Stimulated activated naive CD8-positive, alpha-beta T cell treated with anti-CD3 and anti-CD28 coated beads, Interleukin-15, Interleukin-2, amounts not matched to agents 100 ng/mL and 50 ng/mL, for 24 hours (primary cell): ENCODE data around the gene LYL1.

Experiments
- H3K27ac Mint-ChIP-seq: one replicate; pipeline ENCODE4 v1.8.0; 2021; ENCODE audit warnings: mild to moderate bottlenecking, mixed read lengths
- H3K27me3 Mint-ChIP-seq: one replicate; pipeline ENCODE4 v1.8.0; 2021; ENCODE audit warnings: mixed read lengths
- H3K36me3 Mint-ChIP-seq: one replicate; pipeline ENCODE4 v1.8.0; 2021; ENCODE audit warnings: low read depth, mixed read lengths
- H3K4me1 Mint-ChIP-seq: one replicate; pipeline ENCODE4 v1.8.0; 2021; ENCODE audit warnings: low read depth, mixed read lengths
- H3K4me3 Mint-ChIP-seq: one replicate; pipeline ENCODE4 v1.8.0; 2021; ENCODE audit warnings: mild to moderate bottlenecking, mixed read lengths
- H3K9me3 Mint-ChIP-seq: one replicate; pipeline ENCODE4 v1.8.0; 2021; ENCODE audit warnings: mixed read lengths

LYL1 gene

DNA sequence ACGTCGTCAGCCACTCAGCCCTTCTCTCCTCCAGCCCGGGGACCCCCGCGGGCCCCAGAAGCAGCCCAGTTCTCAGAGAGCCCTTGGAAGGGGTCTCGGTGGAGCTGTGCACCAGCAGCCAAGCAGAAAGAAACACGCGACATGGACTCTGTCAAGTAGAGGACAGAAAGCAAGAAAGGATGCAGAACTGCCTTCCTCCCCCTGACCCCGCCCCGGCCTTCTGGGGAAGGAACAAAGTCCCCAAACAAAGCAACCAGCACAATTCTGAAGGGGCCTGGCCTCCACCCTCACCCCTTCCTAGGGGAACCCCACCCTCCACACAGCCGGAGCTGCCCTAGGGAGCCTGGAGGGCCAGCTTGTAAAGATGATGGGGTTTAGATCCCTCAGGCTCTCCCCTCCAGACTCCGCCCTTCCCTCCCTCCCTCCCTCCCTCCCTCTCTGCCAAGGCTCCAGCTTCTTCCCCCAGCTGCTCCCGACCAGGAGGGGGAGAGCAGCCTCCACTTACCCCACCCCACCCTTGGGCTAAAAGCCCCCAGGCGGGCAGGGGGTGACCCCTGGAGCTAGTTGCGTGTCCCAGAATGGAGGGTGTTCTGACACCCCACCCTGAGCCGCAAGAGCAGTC is 7.8 kb downstream of the LYL1 start:
- H3K9me3 Mint-ChIP-seq = no peaks in the 10 kb centered on the region
- no peak overlapping the region for H3K27ac Mint-ChIP-seq
- H3K27me3 Mint-ChIP-seq = peaks cover 25% of the 10 kb centered on the region
- H3K4me3 Mint-ChIP-seq = no peak overlapping the region
- H3K4me1 Mint-ChIP-seq = peaks cover 42% of the 10 kb centered on the region
- H3K36me3 Mint-ChIP-seq = peaks cover 2% of the 10 kb centered on the region

DNA sequence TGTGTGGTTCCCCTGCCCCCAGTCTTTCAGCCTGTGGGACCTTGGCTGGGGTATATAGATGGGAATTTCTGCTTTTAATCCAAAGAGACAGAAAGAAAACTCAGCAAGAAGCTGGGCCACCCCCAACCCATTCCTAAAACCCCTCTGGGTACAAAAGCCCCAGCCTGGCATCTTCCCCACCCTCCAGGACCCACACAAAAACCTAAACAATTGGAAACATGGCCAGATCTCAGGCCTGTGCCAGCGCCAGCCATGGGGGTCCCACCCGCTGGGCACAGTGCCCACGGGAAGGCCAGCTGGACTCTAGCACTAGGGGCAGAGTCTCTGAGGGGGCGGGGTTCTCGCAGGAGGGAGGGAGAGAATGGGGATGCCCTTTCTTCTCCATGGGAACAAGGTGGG is 8.6 kb downstream of the LYL1 start:
- Mint-ChIP-seq H3K9me3 (no peaks in the 10 kb centered on the region), H3K4me1 (peaks cover 35% of the 10 kb centered on the region), H3K27ac (no peak overlapping the region), H3K27me3 (peaks cover 23% of the 10 kb centered on the region), H3K36me3 (no peaks in the 10 kb centered on the region), H3K4me3 (no peak overlapping the region)

DNA sequence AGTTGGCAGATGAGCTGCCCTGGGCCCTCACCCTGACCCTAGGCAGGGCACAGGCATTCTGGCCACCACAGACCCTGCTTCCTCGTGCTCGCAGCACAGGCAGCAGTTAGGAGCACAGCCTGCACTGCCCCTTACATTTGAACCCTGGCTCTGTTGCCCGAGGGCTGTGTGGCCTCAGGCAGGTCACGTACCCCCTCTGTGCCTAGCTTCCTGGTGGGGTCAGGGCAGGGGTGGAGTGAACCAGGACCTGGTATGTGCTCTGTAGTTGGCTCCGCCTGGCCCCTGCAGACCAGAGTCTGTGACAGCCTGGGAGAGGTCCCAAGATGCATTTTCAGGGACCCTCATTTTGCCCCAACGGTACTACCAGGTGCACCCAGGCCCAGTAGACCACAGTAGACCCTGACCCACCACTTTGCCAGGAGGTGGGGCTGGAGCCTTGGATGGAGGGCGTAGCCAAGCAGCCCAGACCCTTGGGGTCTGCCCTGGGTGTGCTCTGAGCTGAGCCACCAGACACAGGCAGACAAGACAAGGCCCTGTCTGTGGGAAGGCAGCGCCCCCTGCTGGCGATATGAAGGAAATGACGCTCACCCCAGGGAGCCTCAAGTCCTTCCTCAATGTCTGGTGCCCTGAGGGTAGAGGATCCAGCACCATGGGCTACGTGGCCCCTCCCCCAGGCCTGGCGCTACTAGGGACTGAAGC is 9.1 kb downstream of the LYL1 start:
- no peak overlapping the region for H3K27ac Mint-ChIP-seq
- no peaks in the 10 kb centered on the region for H3K36me3 Mint-ChIP-seq
- H3K27me3 Mint-ChIP-seq = peaks cover 21% of the 10 kb centered on the region
- H3K4me3 Mint-ChIP-seq = no peak overlapping the region
- peaks cover 31% of the 10 kb centered on the region for H3K4me1 Mint-ChIP-seq
- H3K9me3 Mint-ChIP-seq = no peaks in the 10 kb centered on the region

DNA sequence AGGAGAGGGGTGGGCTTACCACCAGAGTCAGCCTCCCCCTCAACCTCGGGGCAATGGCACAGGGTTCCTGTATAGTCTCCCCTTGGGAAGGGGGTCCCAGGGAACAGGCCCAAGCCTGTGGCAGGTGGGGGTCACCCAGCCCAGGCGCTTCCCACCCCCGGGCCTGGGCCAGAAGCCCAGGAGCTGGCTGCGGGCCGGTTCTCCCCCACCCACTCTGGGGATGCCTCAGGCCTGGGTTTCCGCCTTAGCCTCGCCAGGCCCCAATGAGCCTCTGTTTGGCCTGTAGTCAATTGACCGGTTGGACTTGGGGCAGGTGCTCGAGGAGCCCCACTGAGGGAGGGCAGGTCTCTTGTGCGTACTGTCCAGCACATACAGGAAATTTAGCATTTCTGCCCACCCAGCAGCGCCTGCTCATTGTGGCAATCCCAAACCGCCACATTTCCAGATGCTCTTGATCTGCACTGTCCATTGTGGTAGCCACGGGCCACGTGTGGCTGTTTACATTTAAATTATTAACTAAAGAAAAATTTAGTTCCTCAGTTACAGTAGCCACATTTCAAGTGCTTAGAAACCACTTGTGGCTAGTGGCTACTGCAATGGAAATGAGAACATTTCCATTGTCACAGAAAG is 9.9 kb downstream of the LYL1 start:
- Mint-ChIP-seq H3K27ac (no peak overlapping the region), H3K9me3 (no peaks in the 10 kb centered on the region), H3K27me3 (peaks cover 21% of the 10 kb centered on the region), H3K36me3 (no peaks in the 10 kb centered on the region), H3K4me3 (no peak overlapping the region), H3K4me1 (peaks cover 23% of the 10 kb centered on the region)

DNA sequence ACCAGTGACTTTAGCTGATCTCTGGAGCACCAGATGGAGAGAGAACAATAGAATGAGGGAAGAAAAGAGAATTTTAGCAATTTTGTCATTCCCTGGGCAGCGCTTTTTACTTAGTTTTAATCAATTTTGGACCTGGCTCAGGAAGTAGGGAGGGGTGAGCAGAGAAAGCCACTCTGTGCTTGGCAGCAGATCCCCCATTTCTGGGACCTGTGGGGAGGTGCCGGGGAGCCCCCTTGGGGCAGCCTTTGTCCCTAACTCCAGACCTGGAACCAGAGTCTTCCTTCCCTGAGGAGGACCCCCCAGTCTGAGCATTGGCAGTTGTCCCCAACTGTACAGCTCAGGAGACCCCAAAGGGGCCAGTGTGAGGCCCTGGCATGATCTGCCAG is 10.5 kb downstream of the LYL1 start:
- Mint-ChIP-seq H3K4me1 (peaks cover 21% of the 10 kb centered on the region), H3K27ac (no peak overlapping the region), H3K9me3 (no peaks in the 10 kb centered on the region), H3K27me3 (peaks cover 19% of the 10 kb centered on the region), H3K36me3 (no peaks in the 10 kb centered on the region), H3K4me3 (no peak overlapping the region)

DNA sequence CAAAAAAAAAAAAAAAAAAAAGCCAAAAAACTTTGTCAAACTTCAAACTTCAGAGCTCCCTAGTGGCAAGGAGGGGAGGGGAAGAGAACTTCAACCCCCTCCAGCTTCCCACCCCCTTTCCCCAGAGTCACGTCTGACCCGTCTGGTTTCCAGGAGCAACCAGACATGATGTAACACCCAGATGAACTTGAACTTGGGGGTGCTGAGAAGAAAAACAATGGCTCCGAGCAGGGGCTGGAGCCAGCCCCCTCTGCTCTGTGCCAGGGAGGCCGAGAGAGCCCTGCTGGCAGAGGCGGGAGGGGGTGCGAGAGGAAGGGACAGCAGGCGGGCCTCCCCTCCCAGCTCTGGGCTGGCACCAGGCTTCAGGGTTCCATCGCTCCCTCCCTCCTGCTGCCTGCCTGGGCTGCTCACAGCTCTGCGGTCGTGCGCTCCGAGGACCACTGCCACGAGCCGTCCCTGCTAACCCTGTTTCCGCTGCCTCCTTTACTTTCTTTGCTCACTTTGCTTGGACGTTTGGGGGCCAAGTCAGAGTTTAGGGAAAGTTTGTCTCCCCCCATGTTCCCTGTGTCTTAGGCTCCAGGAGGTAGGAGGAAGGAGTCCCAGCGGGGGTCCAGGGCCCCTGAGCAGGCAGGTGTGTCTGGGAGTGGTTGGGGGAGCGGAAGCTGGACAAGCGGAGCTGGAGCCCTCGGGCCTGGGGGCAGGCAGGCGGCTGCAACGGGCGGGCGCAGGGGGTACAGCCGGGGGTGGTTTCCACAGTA is 11.1 kb downstream of the LYL1 start:
- Mint-ChIP-seq H3K27me3 (peaks cover 14% of the 10 kb centered on the region), H3K9me3 (no peaks in the 10 kb centered on the region), H3K4me1 (peaks cover 17% of the 10 kb centered on the region), H3K4me3 (no peak overlapping the region), H3K36me3 (no peaks in the 10 kb centered on the region), H3K27ac (no peak overlapping the region)

DNA sequence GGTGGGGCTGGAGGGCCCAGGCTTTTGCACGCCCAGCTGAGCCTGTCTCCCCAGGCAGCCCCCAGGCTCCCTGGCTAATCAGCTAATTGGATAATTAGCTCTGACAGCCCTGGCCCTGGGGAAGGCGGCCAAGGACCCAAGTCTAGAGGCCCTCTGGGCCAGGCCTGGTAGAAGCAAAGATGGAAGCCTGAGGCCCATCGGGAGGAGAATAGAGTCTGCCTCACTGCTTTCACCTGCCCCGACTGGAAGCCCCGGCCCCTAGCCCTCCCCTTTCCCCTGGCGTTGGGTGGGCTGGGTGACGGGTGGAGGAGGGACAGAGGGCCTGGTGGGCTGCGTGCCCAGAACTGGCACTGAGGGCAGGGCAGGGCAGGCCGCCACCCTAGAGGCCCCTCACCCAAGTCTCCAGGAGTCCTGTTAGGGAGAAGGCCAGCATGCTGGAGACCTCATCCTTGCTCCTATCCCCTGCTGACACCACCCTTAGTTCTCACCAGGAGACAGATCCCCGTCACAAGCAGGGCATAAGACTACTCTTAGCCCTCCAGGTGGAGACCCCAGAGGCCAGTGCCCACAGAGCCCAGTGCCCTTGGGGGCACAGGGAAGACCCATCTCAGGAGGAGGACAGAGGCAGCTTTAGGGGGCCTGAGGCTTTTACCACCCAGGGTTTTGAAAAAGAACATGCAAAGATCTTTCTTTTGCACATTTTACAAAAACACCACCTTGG is 12.0 kb downstream of the LYL1 start:
- Mint-ChIP-seq H3K9me3 (no peaks in the 10 kb centered on the region), H3K27me3 (peaks cover 5% of the 10 kb centered on the region), H3K27ac (no peak overlapping the region), H3K36me3 (no peaks in the 10 kb centered on the region), H3K4me3 (no peak overlapping the region), H3K4me1 (peaks cover 8% of the 10 kb centered on the region)

DNA sequence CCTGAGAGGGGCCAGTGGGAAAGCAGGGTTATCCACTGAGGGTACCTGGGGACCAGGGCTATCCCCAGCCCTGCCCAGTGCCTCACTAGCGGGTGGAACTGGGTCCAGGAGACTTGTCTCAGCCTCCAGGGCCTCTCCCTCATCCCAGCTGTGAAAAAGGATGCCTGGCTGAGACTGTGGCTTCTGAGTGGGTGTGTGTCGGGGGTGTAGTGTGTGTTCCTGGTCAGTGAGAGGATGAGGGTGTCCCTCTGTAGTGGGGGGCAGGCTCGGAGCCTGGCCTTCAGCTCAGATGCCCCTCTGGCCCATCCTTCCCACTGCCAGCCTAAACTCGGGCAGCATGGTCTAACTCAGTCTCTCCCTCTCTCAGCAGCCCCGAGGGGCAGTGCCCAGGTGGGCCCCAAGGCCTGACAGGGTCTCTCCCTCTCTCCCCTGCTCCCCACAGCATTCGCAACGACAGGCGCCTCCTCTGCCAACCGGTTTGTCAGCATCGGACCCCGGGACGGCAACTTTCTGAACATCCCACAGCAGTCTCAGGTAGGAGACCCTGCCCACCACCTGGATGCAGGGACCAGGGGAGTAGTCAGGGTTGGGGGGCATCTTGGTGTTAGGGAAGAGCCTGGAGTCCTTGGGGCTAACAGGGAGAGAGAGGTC is 12.7 kb downstream of the LYL1 start:
- Mint-ChIP-seq H3K36me3 (no peaks in the 10 kb centered on the region), H3K9me3 (no peaks in the 10 kb centered on the region), H3K4me1 (peaks cover 8% of the 10 kb centered on the region), H3K27ac (no peak overlapping the region), H3K27me3 (peaks cover 5% of the 10 kb centered on the region), H3K4me3 (no peak overlapping the region)

DNA sequence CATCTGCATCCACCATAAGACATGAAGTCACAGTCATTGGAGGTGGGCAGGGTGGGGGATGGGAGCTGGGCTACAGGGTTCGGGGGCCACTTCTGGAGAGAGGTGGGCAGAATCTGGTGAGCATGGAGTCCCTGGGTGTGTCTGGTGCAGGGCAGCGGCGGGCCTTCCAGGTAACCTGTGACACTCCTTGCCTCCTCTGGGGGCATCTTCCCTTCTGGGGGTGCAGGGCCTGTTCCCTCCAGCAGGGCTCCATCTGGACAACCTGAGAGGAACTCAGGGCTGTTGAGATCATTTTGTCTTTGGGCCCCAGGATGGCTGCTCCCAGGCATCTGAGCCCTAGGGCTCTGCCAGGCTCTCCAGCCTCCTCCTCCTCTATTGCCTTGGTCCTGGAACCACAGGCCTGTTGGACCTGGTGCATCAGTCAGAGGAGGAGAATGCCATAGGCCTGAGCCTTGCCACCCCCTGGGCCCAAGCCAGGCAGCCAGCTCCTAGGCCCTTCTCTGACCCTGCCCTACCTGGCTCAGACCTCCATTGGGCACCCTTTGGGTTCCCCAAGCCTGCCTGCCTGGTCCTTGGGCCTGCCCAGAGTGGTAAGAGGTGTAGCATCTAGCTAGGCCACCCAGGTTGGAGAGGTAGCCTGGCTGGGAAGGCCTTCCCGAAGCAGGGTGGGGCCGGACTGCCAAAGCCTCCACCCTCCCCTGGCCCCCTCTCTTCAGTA is 13.4 kb downstream of the LYL1 start:
- Mint-ChIP-seq H3K9me3 (no peaks in the 10 kb centered on the region), H3K4me3 (no peak overlapping the region), H3K4me1 (peaks cover 3% of the 10 kb centered on the region), H3K36me3 (no peaks in the 10 kb centered on the region), H3K27me3 (no peaks in the 10 kb centered on the region), H3K27ac (no peak overlapping the region)

DNA sequence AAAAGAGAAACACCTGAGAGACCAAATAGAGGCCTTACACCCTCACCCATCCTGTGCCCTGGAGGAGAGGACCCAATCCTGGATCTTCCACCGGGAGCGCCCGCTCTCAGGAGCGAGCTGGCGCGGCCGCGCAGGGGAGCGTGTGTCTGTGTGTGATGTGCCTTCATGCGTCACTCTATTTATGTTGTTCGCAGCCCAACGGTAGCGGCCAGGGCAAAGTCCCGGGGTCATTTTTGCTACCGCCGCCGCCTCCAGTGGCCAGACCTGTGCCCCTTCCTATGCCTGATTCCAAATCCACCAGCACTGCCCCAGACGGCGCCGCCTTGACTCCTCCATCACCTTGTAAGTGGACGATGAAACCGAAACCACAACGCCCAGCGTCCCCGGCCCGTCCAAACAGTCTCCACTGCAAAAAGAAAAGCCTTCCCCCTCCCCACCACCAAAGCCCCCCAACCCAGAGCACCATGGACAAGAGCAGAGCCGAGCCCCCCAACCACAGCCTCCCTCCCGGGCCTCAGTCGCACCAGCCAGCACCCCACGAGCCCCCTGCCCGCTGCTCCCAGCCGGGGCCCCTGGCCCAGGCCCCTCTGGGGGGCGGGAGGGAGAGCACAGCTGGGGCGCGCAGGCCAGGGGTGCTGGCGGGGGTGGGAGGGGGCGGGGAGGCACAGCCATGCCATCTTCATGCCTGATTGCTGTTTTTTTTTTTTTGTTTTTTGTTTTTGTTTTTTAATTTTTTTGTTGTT is 14.7 kb downstream of the LYL1 start:
- no peaks in the 10 kb centered on the region for H3K27me3 Mint-ChIP-seq
- H3K4me1 Mint-ChIP-seq = no peaks in the 10 kb centered on the region
- no peaks in the 10 kb centered on the region for H3K9me3 Mint-ChIP-seq
- no peaks in the 10 kb centered on the region for H3K36me3 Mint-ChIP-seq
- no peak overlapping the region for H3K4me3 Mint-ChIP-seq
- H3K27ac Mint-ChIP-seq = no peak overlapping the region

DNA sequence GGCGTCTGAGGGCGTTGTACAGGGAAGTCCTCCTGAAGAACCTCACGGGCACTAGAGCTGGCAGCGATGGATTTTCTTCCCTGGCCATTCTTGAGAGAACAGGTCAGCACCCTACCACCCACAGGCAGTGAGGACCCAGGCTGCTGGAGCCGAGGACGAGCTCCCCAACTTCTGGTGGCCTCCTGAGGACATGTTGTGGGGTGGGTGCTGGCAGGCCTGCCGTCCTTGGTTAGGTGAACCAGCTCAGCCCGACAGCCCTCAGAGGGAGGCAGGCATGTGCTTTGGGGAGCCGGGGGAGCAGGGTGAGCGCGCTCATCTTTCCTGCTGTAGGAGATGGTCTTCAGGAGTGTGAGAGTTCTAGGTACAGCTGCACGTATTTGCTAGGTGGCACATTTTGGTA is 15.4 kb downstream of the LYL1 start:
- no peaks in the 10 kb centered on the region for H3K9me3 Mint-ChIP-seq
- H3K4me1 Mint-ChIP-seq = no peaks in the 10 kb centered on the region
- no peak overlapping the region for H3K4me3 Mint-ChIP-seq
- H3K27me3 Mint-ChIP-seq = no peaks in the 10 kb centered on the region
- H3K36me3 Mint-ChIP-seq = no peaks in the 10 kb centered on the region
- no peak overlapping the region for H3K27ac Mint-ChIP-seq

DNA sequence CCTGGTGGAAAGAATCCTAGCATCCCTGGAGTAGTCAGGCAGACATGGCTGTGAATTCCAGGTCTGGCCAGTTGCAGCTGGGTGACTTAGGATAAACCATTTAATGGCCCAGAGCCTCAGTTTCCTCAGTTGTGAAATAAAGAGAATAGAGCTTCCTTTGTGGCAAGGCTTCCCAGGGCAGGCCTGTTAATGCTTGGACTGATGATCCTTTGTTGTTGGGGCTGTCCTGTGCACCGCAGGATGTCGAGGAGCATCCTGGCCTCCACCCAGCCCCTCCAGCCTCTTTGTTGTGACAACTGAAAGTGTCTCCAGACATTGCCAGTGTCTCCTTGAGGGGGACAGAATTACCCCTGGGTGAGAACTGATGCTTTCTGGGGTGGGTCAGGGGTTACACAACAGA is 16.3 kb downstream of the LYL1 start:
- Mint-ChIP-seq H3K9me3 (no peaks in the 10 kb centered on the region), H3K27ac (no peak overlapping the region), H3K36me3 (no peaks in the 10 kb centered on the region)

DNA sequence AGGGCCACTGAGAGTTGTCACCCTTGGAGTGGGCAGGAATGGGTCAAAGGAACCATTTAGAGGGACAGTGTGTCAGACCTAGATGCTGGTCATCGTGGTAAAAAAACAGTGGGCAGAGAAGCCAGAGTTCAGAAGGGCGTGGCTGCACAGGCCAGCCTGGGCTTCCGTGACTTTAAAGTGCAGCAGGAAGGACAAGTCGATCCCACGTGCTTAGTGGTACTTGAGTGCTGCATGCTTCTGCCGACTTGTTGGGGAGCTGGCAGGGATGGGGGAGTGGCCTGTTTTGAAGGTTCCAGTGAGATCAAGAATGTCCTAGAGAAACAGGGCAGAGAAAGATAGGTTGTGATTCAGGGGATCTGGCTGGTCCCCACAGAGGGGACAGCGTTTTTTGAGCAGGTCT is 17.0 kb downstream of the LYL1 start:
- Mint-ChIP-seq H3K36me3 (no peaks in the 10 kb centered on the region), H3K4me3 (no peak overlapping the region), H3K27ac (no peak overlapping the region), H3K27me3 (no peaks in the 10 kb centered on the region), H3K4me1 (no peaks in the 10 kb centered on the region), H3K9me3 (no peaks in the 10 kb centered on the region)

More for the DNA sequence above, 16.3 kb downstream of the LYL1 start:
- H3K27me3 Mint-ChIP-seq = no peaks in the 10 kb centered on the region
- H3K4me3 Mint-ChIP-seq = no peak overlapping the region
- H3K4me1 Mint-ChIP-seq = no peaks in the 10 kb centered on the region
